GM21619 (cell line): ENCODE data around the gene GRB10.

Experiments used
- ATAC-seq: cut with Tn5 transposase; IDR thresholded peaks from one replicate; pipeline ENCODE4 v1.9.1; 2021; ENCODE audit not compliant: unreplicated experiment

The GRB10 gene

GRCh38 chr7:50803359-50804337 lies 21.0 kb upstream of the GRB10 start:
- no peak for ATAC-seq

- ATAC-seq, result no peak
Measured at GRCh38 chr7:50801907-50802306, 19.2 kb upstream of the GRB10 start.

GRCh38 chr7:50799873-50800272 lies 17.2 kb upstream of the GRB10 start:
- no peak for ATAC-seq

- ATAC-seq, result no peak
Measured at GRCh38 chr7:50798126-50798525, 15.4 kb upstream of the GRB10 start.

- no peak for ATAC-seq
Measured at GRCh38 chr7:50795831-50796230, 13.1 kb upstream of the GRB10 start.

- no peak for ATAC-seq
Measured at GRCh38 chr7:50795253-50795652, 12.6 kb upstream of the GRB10 start.

GRCh38 chr7:50793947-50794570 lies 11.4 kb upstream of the GRB10 start:
- no peak for ATAC-seq

DNA sequence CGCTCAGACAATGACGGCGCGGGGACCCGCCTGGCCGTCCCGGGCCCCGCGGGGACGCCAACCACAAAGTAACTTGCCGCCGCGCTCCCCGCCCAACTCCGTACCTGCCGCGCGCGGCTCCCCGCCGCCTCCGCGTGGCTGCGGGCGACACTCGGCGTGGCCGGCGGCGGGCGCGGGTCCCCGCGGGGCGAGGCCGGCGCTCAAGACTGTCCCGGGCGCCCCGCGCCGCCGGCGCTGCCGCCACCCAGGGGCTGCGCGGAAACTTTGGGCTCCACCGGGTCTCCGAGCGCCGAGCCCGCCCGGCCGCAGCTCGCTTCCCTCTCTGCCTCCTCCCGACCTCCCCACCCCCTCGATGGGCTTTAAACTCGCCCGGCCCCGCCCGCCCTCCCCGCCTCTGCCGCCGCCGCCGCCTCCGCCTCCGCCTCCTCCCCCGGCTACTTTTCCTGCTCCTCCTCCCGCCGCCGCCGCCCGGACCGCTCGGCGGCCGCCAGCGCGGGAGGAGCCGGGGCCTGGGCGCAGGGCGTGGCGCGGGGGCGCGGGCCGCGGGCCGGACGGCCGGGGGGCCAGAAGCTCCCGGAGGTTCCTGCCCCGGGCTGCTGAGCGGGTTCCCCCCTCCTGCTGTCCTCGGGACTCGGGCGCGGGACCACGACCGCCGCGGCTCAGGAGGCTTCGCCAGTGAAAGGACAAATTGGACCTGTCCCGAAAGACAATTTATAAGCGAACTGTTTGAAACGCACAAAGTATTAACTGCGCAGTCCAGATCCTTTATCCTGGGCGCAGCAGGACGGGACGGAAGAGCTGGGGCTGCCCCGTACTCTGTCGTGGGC lies 10.6 kb upstream of the GRB10 start:
- ATAC-seq, result no peak

DNA sequence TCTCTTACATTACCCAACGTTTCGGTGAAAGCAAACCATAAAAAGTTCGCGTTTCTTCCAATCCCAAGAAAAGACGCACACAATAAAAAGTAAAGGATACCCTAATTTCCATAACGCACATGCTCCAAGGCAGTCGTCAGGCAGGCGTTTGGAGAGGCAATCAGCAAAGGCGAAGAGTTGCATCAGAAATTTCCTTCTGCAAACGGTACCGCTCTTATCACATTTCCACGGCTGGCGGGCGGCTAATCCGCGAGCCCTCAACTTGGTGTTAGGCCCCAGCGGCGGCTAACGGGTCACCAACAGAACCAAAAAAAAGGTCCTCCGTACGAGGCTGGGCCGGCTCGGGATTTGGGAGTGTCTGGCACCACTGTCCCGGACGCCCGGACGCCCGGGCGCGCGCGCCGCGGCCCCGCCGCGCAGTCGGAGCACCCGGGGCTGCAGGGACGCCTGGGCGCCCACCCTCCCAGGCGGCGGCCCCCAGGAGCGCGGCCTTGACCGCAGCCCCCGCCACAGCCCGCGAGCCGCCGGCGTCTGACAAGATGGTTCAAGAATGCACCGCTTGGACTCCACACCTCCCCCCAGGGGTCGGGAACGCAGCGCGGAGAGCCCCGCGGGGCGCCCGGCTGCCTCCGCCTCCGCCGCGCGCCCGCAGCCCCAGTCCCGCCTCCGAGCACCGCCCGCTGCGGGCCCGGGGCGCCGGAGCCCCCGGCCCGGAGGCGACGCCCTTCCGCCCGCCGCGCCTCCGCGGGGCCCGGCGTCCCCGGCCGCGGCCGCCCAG lies 9.8 kb upstream of the GRB10 start:
- no peak for ATAC-seq

DNA sequence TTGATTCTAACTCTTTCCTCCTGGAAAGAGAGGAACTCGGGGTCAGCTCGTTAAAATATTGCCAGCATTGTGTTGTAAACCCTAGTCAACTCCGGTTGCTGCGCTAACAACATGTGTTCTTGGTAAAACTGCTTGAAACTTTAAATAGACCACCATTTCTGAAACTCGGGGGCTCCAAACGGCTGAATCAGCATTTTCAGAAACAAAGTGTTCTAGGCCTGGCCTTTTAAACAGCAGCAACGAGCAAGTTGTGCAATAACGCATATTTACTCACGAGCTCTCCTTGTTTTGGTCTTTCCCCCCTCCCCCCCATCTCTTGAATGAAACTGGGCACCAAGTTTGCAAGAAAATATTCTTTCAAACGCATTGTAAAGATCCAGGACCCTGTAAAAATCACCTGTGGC lies 9.2 kb upstream of the GRB10 start:
- ATAC-seq, result no peak

- ATAC-seq, result no peak
Measured at GRCh38 chr7:50791363-50791937, 8.8 kb upstream of the GRB10 start.

DNA sequence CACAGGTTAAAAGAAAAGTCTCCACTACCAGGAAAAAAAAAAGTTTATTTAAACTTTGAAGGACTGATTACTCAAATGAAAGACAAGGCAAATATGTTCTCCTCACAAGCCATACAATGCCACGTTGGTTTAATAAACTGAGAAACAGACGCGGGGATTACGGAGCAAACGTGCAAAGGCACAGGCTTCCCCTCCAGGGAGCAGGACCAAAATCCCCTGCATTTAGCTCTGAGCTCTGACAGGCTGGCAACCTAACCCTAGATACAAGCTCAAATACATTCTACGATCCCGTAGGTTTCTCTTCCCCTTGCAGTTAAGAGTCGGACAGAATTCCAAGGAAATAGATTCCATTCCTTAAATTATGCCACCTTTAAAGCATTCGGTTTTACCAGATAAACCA lies 7.7 kb upstream of the GRB10 start:
- ATAC-seq, result no peak

GRCh38 chr7:50788382-50788781 lies 5.7 kb upstream of the GRB10 start:
- no peak for ATAC-seq

GRCh38 chr7:50787825-50788224 lies 5.1 kb upstream of the GRB10 start:
- ATAC-seq, result no peak

- ATAC-seq, result no peak
Measured at GRCh38 chr7:50785346-50785745, 2.6 kb upstream of the GRB10 start.

GRCh38 chr7:50783801-50784507 lies 1.3 kb upstream of the GRB10 start:
- no peak for ATAC-seq

- ATAC-seq, result no peak
Measured at GRCh38 chr7:50783303-50783702, 607 bp upstream of the GRB10 start.

DNA sequence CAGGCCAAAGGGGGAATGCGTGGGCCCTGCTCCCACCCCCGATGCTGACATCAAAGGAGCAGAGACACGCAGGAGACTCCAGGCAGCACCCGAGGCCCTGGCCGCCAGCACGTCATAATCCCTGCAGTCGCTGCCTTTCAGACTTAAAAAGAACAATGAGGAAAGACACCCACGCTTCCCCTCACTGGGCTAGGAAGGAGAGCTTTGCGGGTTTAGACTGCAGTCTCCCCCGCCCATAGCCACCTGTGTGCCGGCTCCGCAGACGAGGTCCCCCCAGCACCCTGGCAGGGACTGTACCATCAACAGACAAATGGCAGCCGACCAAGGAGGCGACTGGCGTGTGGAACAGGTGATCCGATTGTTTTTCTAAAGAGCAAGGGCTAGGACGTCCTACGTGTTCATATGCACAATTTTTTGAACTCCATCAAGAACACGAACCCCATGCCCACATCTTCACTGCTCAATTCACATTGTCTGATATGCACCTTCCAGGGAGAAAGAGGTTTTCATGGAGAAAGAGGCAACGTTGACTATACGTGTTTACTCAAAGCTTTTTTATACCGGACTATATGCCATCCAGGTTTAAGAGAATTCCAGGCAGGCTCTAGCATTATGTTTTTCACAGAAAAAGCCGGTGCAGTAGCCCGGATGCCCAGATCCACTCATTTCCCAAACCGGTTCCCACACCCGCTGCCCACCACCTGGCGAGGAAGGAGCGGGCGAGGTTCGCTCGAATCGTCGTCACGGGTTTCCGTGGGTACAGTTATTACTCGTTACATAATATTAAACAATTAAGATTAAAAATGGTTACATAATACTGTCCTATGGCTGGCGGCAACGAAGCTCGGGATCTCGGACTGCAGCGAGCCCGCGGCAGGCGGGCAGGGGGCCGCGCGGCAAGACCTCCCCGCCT lies 1.1 kb downstream of the GRB10 start:
- no peak for ATAC-seq

DNA sequence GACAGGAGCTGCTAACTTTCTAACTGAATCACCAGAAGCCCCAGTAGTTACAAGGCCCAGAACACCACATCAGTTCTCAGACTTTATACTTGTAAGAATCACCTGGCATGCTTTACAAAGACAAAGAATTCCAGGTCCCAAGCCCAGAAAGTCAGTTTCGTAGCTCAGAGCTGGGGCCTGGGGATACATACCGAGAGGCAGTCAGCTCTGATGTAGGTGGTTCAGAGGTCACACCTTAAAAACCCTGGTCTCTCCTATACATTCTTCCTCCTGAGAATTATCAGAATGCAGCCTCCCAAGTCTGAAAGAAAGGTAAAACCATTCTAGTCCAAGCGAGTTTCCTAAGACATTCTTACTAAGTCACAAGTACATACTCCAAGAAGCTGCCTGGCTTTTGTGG lies 2.3 kb downstream of the GRB10 start:
- no peak for ATAC-seq
